Measurements from ENCODE around the gene RASGEF1C.
A peak's percentile ranks its signal among the peaks of the same experiment; 100 is the strongest.

The RASGEF1C gene

DNA sequence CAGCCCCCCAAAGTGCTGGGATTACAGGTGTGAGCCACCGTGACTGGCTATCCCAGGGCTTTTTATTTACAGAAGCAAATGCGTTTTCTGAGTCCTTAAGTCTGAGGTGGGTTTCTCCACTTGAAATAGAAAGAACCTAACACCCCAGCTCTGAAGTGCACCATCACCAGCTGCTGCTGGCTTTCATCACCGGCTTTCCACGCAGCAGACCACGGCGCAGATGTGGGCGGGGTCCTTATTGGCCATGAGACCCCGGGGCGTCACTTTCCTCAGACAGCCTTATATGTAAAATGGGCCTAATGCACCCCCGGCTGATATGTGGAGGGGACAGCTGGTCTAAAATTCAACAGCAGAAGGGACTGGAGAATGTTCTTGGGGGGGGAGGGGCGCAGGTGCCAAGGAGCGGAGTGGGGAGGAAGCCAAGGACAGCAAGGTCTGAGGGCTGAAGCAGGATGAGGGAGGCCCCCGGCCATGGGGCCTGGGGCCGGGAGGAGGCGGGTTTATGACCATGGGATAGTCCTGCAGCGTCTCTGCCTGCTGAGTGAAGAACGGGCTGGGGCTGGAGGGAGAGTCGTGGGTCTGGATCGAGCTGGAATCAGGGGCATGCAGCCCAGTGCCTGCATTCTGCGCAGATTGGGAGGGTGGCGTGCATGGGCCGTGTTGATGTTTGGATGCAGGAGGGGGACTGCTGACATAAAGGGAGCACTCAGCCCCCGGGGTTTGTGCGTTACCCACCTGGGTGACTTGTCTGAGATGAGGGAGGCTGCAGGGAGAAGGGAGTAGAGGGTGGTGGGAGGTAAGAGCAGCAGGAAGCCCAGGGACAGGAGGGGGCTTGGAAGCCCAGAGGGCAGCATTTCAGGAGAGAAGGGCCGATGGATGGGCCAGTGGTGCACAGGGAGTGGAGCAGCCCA lies 30.2 kb downstream of the RASGEF1C start:
- H3K9me3 Mint-ChIP-seq = peaks cover 9% of the 10 kb centered on the region
- H3K4me1 Mint-ChIP-seq = no peaks in the 10 kb centered on the region
- no peak overlapping the region for H3K4me3 Mint-ChIP-seq
- H3K27me3 Mint-ChIP-seq = peaks cover 25% of the 10 kb centered on the region
- no peaks in the 10 kb centered on the region for H3K36me3 Mint-ChIP-seq
- no peak overlapping the region for H3K27ac Mint-ChIP-seq
- no peak for ATAC-seq

DNA sequence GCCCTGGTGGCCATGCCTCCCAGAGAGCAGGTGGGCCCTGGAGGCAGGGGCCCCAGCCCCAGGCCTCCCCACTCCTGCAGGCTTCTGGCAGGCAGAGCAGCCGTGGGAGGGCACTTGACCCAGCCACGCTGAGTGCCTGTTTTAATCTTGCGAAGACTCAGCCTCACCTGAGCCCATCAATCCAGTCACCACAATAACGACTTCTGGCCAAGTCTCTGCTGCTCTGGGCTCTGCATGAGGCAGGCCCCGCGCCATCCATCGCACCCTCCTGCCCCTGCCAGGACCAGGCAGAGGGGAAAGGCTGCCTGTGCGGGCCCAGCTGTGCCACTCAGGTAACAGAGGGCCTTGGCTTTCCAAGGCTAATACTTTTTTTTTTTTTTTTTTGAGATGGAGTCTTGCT lies 32.8 kb downstream of the RASGEF1C start:
- H3K27me3 Mint-ChIP-seq = peaks cover 43% of the 10 kb centered on the region
- no peaks in the 10 kb centered on the region for H3K4me1 Mint-ChIP-seq
- no peak overlapping the region for H3K4me3 Mint-ChIP-seq
- no peaks in the 10 kb centered on the region for H3K36me3 Mint-ChIP-seq
- ATAC-seq = peak; percentile 14
- H3K9me3 Mint-ChIP-seq = no peaks in the 10 kb centered on the region
- no peak overlapping the region for H3K27ac Mint-ChIP-seq

DNA sequence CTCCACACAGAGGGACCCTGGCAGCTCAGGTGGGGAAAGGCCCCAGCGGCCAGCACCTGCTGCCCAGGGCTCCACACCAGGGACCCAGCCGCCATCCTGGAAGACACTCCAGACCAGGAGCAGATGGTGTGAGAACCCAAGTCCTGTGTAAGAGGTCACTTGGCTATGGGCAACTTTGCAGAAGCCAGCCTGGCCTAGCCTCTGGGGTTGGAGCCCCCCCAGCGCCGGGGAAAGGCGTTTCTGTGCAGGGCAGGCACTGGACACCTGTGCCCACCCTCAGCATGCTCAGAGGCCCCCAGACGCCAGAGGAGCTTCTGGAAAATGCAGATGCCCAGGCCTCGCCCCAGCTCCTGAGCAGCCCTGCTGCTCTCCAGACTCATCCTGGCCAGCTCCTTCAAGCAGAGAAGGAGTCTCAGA lies 34.0 kb downstream of the RASGEF1C start:
- no peak overlapping the region for H3K4me3 Mint-ChIP-seq
- ATAC-seq = no peak
- H3K27me3 Mint-ChIP-seq = peaks cover 47% of the 10 kb centered on the region
- H3K36me3 Mint-ChIP-seq = no peaks in the 10 kb centered on the region
- H3K9me3 Mint-ChIP-seq = no peaks in the 10 kb centered on the region
- H3K4me1 Mint-ChIP-seq = no peaks in the 10 kb centered on the region
- H3K27ac Mint-ChIP-seq = no peak overlapping the region

DNA sequence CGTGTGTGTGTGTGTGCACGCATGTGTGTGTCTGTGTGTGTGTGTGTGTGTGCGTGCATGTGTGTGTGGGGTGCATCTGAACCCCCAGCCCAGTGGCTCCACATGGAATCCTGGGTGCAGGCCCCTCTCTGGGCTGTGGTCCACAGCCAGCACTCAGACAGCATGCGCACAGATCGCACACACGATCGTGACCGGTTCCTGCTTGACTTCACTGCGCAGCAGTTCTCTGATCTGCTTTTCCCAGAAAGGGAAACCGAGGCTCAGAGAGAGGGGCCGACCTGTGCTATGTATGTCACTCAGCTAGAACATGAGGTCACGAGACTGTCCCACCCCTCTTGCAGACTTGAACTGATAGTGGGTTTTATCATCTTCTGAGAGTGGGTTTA lies 34.4 kb downstream of the RASGEF1C start:
- Mint-ChIP-seq H3K27ac (no peak overlapping the region), H3K9me3 (no peaks in the 10 kb centered on the region), H3K4me1 (no peaks in the 10 kb centered on the region), H3K27me3 (peaks cover 48% of the 10 kb centered on the region), H3K4me3 (no peak overlapping the region), H3K36me3 (no peaks in the 10 kb centered on the region)
- ATAC-seq = no peak

DNA sequence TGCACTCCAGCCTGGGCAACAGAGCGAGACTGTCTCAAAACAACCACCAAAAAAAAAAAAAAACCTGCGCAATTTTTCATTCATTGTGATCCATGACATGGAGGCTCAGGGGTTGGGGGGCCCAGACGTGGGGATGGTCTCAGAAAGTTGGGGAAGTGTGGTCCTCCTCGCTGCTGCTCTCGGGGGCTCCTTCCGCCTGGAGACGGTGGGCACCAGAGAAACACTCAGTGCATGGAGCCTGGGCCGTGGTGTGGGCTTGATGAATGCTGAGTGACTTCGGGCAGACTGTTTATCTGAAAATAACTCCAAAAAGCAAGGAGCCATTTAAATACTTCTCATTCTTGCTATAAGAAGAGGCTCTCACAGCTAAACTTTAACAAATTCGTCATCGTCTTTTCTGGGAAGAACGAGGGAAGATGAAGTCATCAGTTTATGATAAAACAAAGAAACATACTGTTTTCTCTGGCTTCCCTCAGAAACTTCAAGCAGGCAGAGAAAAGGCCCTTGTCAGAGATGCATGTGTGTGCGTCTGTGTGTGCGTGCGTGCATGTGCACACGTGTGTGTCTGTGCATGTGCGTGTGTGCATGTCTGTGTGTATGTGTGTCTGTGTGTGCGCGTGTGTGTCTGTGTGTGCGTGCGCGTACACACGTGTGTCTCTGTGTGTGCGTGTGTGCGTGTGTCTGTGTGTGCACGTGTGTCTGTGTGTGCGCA lies 35.0 kb downstream of the RASGEF1C start:
- H3K27me3 Mint-ChIP-seq = peaks cover 48% of the 10 kb centered on the region
- ATAC-seq = no peak
- H3K36me3 Mint-ChIP-seq = no peaks in the 10 kb centered on the region
- H3K9me3 Mint-ChIP-seq = no peaks in the 10 kb centered on the region
- H3K27ac Mint-ChIP-seq = no peak overlapping the region
- no peak overlapping the region for H3K4me3 Mint-ChIP-seq
- H3K4me1 Mint-ChIP-seq = no peaks in the 10 kb centered on the region

DNA sequence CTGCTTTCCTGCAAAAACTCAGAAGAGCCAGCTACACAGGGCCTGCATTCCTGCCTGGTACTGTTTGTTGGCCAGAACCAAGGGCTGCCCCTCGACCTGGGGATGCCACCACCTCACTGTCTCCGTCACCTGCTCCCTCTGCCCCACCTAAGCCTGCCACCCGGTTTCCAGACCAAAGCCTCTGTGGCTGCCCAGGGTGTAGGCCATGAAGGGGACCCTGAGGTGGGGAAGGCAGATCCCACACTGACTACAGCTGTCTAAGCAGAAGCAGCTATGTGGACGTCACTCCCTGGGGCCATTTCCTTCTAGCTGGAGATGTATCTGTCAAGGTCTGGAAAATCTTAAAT lies 35.8 kb downstream of the RASGEF1C start:
- no peaks in the 10 kb centered on the region for H3K9me3 Mint-ChIP-seq
- H3K27ac Mint-ChIP-seq = no peak overlapping the region
- no peaks in the 10 kb centered on the region for H3K4me1 Mint-ChIP-seq
- peaks cover 48% of the 10 kb centered on the region for H3K27me3 Mint-ChIP-seq
- H3K4me3 Mint-ChIP-seq = no peak overlapping the region
- H3K36me3 Mint-ChIP-seq = no peaks in the 10 kb centered on the region
- no peak for ATAC-seq

DNA sequence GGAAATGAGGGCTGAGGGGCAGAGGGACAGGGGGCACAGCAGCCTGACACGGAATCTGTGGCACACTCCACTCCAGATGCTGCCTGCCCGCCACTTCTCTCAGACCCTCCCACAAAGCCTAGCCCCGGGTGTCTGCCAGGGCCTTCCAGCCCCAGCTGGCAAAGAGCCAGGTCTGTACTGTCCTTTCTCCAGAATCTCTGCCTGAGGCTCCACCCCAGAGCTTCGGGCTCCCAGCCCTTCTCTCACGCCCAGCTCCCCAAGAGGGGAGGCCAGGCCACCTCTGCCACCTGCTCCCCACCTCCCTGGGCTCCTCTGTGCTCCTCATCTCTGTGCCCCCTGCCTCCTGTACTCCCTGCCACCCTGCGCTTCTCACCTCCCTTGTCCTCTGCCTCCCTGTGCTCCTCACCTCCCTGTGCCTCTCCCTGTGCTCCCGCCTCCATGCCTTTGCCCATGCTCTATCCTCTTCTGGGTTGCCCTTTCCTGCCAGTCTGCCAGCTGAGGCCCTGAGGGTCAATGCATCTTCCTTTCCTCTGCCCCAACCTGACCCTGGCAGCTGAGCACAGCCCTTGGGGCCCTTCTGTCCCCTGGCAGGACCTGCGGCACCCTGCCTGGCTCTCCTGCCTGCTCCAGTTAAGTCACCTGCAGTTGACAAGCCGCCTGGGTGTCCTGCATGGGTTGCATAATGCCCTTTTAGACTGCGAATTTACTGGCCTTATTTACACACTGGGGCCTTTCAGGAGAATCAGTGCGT lies 36.4 kb downstream of the RASGEF1C start:
- H3K4me1 Mint-ChIP-seq = no peaks in the 10 kb centered on the region
- H3K27ac Mint-ChIP-seq = no peak overlapping the region
- H3K4me3 Mint-ChIP-seq = no peak overlapping the region

DNA sequence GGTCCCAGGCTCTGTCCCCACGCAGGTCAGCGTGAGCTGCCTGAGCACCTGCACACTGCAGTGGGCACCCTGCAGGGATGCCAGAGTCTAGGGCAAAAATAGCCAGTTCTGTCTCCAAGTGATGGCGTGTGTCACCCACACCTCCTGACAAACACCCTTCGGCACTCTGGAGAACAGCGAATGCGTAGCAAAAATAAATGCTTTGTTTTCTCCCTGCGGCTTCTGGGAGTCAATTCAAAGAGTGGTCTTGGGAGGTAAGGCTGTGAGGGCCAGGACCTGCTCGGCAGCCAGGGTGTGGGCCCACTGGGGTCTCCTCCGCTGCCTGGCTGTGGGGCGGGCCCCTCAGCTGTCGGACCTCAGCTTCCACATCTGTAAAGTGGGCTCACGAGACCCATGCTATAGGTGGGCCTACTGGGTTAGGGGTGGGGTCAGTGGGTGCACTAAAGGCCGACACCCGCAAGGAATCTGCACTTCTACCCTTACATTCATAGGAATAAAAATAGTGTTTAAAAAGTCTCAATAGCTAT lies 37.4 kb downstream of the RASGEF1C start:
- ATAC-seq = no peak
- no peak overlapping the region for H3K27ac Mint-ChIP-seq
- H3K27me3 Mint-ChIP-seq = peaks cover 39% of the 10 kb centered on the region
- H3K4me3 Mint-ChIP-seq = no peak overlapping the region
- no peaks in the 10 kb centered on the region for H3K36me3 Mint-ChIP-seq
- H3K9me3 Mint-ChIP-seq = no peaks in the 10 kb centered on the region
- H3K4me1 Mint-ChIP-seq = no peaks in the 10 kb centered on the region

More for the DNA sequence above, 36.4 kb downstream of the RASGEF1C start:
- no peak for ATAC-seq
- H3K36me3 Mint-ChIP-seq = no peaks in the 10 kb centered on the region
- no peaks in the 10 kb centered on the region for H3K9me3 Mint-ChIP-seq
- peaks cover 44% of the 10 kb centered on the region for H3K27me3 Mint-ChIP-seq

DNA sequence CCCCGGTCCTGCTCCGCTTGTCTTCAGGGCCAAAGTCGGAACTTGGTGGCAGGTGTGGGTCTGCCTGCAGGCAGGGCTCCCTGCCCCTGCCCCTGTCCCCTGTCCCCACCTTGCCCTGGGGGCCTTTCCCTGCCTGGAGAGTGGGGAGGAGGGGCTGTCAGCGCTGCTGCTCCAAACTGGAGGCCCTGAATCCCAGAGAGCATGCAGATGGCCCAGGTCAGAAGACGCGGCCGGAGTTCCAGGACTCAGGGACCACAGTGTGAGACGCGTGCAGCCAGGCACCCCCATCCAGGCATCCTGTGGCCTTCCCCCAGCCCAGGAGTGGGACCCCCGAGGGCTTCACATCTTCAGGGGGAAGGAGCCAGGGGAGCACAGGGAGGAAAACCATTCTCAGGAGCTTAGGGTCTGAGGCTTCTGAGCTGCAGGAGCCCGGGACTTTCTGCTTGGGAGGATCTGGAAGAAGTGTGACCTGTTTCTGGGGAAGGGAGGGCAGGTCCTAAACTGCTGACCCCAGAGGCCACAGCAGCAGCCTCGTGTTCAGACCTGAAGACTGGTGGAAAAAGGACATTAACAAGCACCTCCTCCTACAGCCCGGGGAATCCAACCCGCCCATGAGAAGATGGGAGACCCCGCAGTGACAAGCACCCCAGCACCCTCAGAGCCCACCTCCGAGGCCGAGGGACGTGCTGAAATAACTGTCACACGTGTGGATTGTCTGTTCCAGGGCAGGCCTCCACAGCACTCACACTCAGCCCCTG lies 38.0 kb downstream of the RASGEF1C start:
- H3K9me3 Mint-ChIP-seq = no peaks in the 10 kb centered on the region
- no peak for ATAC-seq
- no peak overlapping the region for H3K4me3 Mint-ChIP-seq
- H3K4me1 Mint-ChIP-seq = no peaks in the 10 kb centered on the region
- peaks cover 39% of the 10 kb centered on the region for H3K27me3 Mint-ChIP-seq
- H3K36me3 Mint-ChIP-seq = no peaks in the 10 kb centered on the region
- no peak overlapping the region for H3K27ac Mint-ChIP-seq

DNA sequence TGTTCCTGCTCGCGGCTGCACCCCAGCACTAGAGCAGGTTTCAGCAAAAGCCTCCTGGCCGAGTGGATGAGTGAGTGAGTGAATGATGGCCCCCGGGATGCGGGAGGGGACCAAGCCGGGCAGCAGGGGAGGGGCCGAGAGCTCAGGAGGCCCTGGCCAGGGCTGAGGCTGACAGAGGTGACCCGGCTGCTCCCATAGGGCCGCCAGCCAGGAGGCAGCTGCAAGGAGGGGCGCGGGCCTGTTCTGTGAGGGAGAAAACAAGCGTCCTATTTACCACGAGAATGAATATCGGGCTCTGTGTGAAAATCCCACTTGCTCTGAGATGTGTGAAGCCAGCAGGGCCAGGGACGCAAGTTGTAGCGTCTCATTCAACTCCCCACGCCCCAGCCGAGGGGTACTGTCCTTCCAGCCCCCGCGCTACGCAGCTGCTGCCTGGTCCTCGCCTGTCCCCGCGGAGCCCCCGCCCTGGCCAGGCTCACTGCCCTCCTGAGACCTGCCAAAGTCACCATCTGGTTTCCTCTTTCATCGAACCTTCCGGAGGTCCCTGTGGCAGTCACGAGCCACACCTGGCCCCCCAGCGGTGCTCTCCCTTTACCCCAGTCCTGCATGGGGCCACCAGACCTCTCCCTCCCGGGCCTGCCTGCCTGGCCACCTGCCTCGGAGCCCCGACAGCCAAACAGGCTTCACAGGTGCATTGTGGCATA lies 38.8 kb downstream of the RASGEF1C start:
- Mint-ChIP-seq H3K27ac (no peak overlapping the region), H3K27me3 (peaks cover 39% of the 10 kb centered on the region), H3K4me1 (no peaks in the 10 kb centered on the region), H3K9me3 (no peaks in the 10 kb centered on the region), H3K36me3 (no peaks in the 10 kb centered on the region), H3K4me3 (no peak overlapping the region)
- no peak for ATAC-seq

DNA sequence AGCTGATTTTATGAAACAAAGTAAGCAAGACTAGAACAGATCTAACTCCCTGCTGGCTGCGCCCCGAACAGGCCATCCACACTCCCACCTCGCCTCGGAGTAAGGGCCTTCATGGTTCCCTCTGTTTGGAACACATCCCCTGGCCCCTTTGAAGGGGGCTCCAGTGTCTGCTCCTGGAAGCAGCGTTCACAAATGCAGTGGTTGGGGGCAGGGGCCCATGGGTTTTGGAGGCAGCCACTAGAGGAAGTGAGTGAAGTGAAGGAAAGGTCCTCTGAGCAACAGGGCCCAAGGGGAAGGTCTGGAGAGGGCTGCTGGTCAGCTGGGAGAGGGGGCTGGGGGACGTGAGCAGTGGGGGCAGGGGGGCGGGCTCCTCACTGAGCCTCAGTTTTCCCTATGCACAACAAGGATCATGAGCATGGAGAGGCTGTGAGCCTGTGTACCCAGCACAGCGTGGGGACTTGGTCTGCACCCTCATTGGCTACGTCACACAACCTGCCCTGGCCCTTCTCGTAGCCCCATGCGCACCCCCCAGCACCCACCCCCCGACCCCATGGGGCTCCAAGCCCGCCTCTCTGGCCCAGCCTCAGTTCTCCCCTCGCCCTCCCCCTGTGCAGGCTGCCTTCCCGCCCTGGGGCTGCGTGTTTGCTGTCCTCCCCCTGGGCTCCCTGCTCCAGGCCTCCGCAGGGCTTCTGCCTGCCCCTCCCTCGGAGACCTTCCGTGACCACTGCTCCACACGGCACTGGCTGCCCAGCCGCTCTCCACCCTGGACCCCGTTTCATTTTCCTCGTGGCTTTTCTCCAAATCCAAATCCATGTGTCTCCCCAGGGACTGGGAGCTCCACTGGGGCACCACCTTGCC lies 39.5 kb downstream of the RASGEF1C start:
- H3K27me3 Mint-ChIP-seq = peaks cover 39% of the 10 kb centered on the region
- no peak overlapping the region for H3K4me3 Mint-ChIP-seq
- no peaks in the 10 kb centered on the region for H3K4me1 Mint-ChIP-seq

DNA sequence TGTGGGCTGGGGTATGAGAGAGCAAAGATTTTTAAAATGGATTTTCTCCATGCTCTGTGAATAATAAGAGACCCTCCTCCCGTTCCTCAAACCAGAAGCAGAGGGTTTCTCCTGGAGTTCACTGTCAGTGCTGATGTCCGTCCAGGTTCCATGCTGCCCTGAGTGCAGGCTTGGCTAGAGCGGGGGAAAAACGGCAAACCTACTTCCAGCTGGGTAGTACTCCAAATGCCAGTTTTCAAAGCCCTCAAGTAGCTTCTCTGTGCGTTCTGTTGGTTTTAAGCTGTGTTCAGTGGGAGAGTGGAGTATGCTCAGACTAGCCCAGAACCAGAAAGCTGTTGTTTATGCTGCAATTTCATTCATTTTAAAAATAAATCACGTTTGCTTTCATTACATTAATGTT lies 40.3 kb downstream of the RASGEF1C start:
- ATAC-seq = no peak
- H3K27me3 Mint-ChIP-seq = peaks cover 39% of the 10 kb centered on the region
- no peak overlapping the region for H3K4me3 Mint-ChIP-seq
- no peak overlapping the region for H3K27ac Mint-ChIP-seq
- no peaks in the 10 kb centered on the region for H3K36me3 Mint-ChIP-seq
- H3K9me3 Mint-ChIP-seq = peaks cover 8% of the 10 kb centered on the region
- H3K4me1 Mint-ChIP-seq = no peaks in the 10 kb centered on the region

More for the DNA sequence above, 39.5 kb downstream of the RASGEF1C start:
- no peaks in the 10 kb centered on the region for H3K36me3 Mint-ChIP-seq
- no peak overlapping the region for H3K27ac Mint-ChIP-seq
- H3K9me3 Mint-ChIP-seq = peaks cover 3% of the 10 kb centered on the region
- ATAC-seq = no peak

DNA sequence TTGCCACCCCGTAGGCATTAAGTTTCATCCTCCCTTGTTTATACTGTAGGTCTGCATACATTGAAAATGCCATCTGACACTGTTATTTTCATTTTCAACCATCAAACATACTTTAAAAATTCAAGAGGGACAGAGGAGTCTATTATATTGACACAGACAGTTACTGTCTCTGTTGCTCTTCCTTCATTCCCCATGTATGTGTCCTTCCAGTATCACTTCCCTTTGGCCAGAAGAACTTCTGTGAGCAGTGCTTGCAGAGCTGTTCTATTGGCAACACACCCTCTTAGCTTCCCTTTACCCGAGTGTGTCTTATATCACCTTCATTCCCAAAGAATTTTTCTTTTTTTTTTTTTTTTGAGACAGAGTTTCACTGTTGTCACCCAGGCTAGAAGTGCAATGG lies 42.8 kb downstream of the RASGEF1C start:
- peaks cover 8% of the 10 kb centered on the region for H3K9me3 Mint-ChIP-seq
- ATAC-seq = no peak
- no peak overlapping the region for H3K4me3 Mint-ChIP-seq
- H3K4me1 Mint-ChIP-seq = no peaks in the 10 kb centered on the region
- no peaks in the 10 kb centered on the region for H3K36me3 Mint-ChIP-seq
- no peak overlapping the region for H3K27ac Mint-ChIP-seq
- peaks cover 22% of the 10 kb centered on the region for H3K27me3 Mint-ChIP-seq
